H1 (cell line): ENCODE data around the gene SNRPD3. TPM values are rescaled to one million over a fixed set of nuclear protein-coding genes. Genes with fewer than 3 reads are reported as not detected.

Experiments used
- CTCF ChIA-PET: fragments of 300-600 bp; sonication (Branson Sonifier 250); formaldehyde crosslinking; loops from one replicate; lab custom pipeline; 2021; ENCODE audit not compliant: partially characterized antibody; lab: Charles Lee
- POLR2A ChIA-PET: fragments of 300-600 bp; sonication (Branson Sonifier 250); formaldehyde crosslinking; loops from one replicate; lab custom pipeline; 2021; ENCODE audit warnings: inconsistent platforms; ENCODE audit not compliant: partially characterized antibody; lab: Charles Lee
- DNase-seq, 2 experiments: peaks; one replicate each; pipeline versions ENCODE4 v3.0.0 to v3.0.0-alpha.2; 2010 to 2022; ENCODE audit warnings: low spot score in 2 of 2, low read depth in 1 of 2, mixed read lengths in 1 of 2
- FAIRE-seq: peaks from 2 replicates; lab custom pipeline; 2011; peaks lifted over from hg19 to GRCh38; lab: Jason Lieb, UNC
- H2AFZ ChIP-seq: 2 replicates; pipeline ENCODE4 v1.8.1; 2012; ENCODE audit warnings: low read length, inconsistent platforms
- H2AK5ac ChIP-seq: 2 replicates; pipeline ENCODE4 v1.6.1; 2013; ENCODE audit warnings: low read depth, low read length
- H2BK120ac ChIP-seq: replicated peaks from 2 replicates; pipeline ENCODE3; 2013; ENCODE audit warnings: low read depth, low read length, inconsistent platforms
- H2BK12ac ChIP-seq: 2 replicates; pipeline ENCODE4 v1.6.1; 2013; ENCODE audit warnings: low read depth, low read length
- H2BK15ac ChIP-seq: 2 replicates; pipeline ENCODE4 v1.6.1; 2013; ENCODE audit warnings: low read length
- H2BK20ac ChIP-seq: 2 replicates; pipeline ENCODE4 v1.6.1; 2013; ENCODE audit warnings: low read length
- H2BK5ac ChIP-seq: 2 replicates; pipeline ENCODE4 v1.6.1; 2013; ENCODE audit warnings: low read depth, low read length
- H3K14ac ChIP-seq: 2 replicates; pipeline ENCODE4 v1.6.1; 2013; ENCODE audit warnings: inconsistent platforms; ENCODE audit not compliant: insufficient read length
- H3K18ac ChIP-seq: 2 replicates; pipeline ENCODE4 v1.6.1; 2013; ENCODE audit warnings: low read length; ENCODE audit errors: extremely low read depth
- H3K23ac ChIP-seq: 2 replicates; pipeline ENCODE4 v1.6.1; 2013; ENCODE audit warnings: inconsistent platforms; ENCODE audit not compliant: insufficient read length
- H3K23me2 ChIP-seq: 2 replicates; pipeline ENCODE4 v1.6.1; 2013; ENCODE audit warnings: low read depth, low read length
- H3K27ac ChIP-seq: 2 replicates; pipeline ENCODE4 v1.6.1; 2011; ENCODE audit warnings: low read depth, low read length, inconsistent platforms
- H3K27me3 ChIP-seq, 4 experiments: replicated peaks in 1 of 4; 1 replicate in 1 of 4; 2 replicates in 3 of 4; pipeline versions ENCODE4 v1.6.1 to v1.8.1; 2011 to 2013; ENCODE audit warnings: low read length in 3 of 4, mild to moderate bottlenecking in 3 of 4, inconsistent platforms in 2 of 4, mixed read lengths in 2 of 4, moderate library complexity in 1 of 4; ENCODE audit not compliant: control insufficient read depth in 3 of 4, insufficient read depth in 3 of 4; ENCODE audit errors: extremely low read depth in 1 of 4
- H3K36me3 ChIP-seq, 4 experiments: 2 replicates each; pipeline versions ENCODE4 v1.6.1 to v1.8.1; 2011 to 2013; ENCODE audit warnings: mild to moderate bottlenecking in 4 of 4, low read length in 3 of 4, moderate library complexity in 2 of 4, control low read depth in 1 of 4, inconsistent platforms in 1 of 4; ENCODE audit not compliant: insufficient read depth in 4 of 4, control insufficient read depth in 2 of 4
- H3K4ac ChIP-seq: replicated peaks from 2 replicates; pipeline ENCODE3; 2013; ENCODE audit warnings: low read length, low read depth, mixed read lengths, inconsistent platforms; ENCODE audit not compliant: insufficient read length
- H3K4me1 ChIP-seq, 4 experiments: replicated peaks in 1 of 4; 1 replicate in 1 of 4; 2 replicates in 3 of 4; pipeline versions ENCODE4 v1.6.1 to v1.8.1; 2011 to 2013; ENCODE audit warnings: low read length in 3 of 4, inconsistent platforms in 2 of 4, mixed read lengths in 1 of 4; ENCODE audit not compliant: insufficient read depth in 4 of 4, control insufficient read depth in 3 of 4
- H3K4me2 ChIP-seq, 2 experiments: 2 replicates each; pipeline versions ENCODE4 v1.6.1 to v1.8.1; 2011 to 2013; ENCODE audit warnings: low read depth in 2 of 2, low read length in 2 of 2, control low read depth in 1 of 2, inconsistent platforms in 1 of 2, mild to moderate bottlenecking in 1 of 2; ENCODE audit not compliant: insufficient read depth in 1 of 2
- H3K4me3 ChIP-seq, 4 experiments: fragments of 200-600, 300-600 bp in 1 of 4; sonication (generic), shearing (Covaris generic), sonication (Bioruptor Twin) in 1 of 4; 2 replicates each; pipeline versions ENCODE4 v1.5.1 to v1.8.1; 2011 to 2016; ENCODE audit warnings: low read length in 4 of 4, low read depth in 3 of 4, control low read depth in 2 of 4, inconsistent platforms in 2 of 4, mild to moderate bottlenecking in 2 of 4, mixed read lengths in 1 of 4, moderate library complexity in 1 of 4; ENCODE audit not compliant: insufficient read depth in 2 of 4; ENCODE audit errors: extremely low read depth in 1 of 4
- H3K56ac ChIP-seq: replicated peaks from 2 replicates; pipeline ENCODE3; 2013; ENCODE audit warnings: low read depth, mild to moderate bottlenecking, mixed read lengths, low read length, inconsistent platforms; ENCODE audit not compliant: insufficient read length
- H3K79me1 ChIP-seq: 2 replicates; pipeline ENCODE4 v1.6.1; 2013; ENCODE audit warnings: low read depth, low read length, control low read depth
- H3K79me2 ChIP-seq, 2 experiments: 2 replicates each; pipeline versions ENCODE4 v1.6.1 to v1.8.1; 2012 to 2013; ENCODE audit warnings: low read length in 2 of 2, mild to moderate bottlenecking in 2 of 2, inconsistent platforms in 1 of 2; ENCODE audit not compliant: insufficient read depth in 2 of 2, control insufficient read depth in 1 of 2
- H3K9ac ChIP-seq, 4 experiments: replicated peaks in 1 of 4; 1 replicate in 1 of 4; 2 replicates in 3 of 4; pipeline versions ENCODE4 v1.6.1 to v1.8.1; 2011 to 2013; ENCODE audit warnings: low read depth in 3 of 4, low read length in 3 of 4, control low read depth in 2 of 4, mild to moderate bottlenecking in 2 of 4, moderate library complexity in 2 of 4, inconsistent platforms in 1 of 4; ENCODE audit errors: extremely low read depth in 1 of 4
- H3K9me3 ChIP-seq, 2 experiments: 2 replicates each; pipeline versions ENCODE4 v1.6.1 to v1.8.1; 2012 to 2013; ENCODE audit warnings: mild to moderate bottlenecking in 2 of 2, moderate library complexity in 2 of 2, control low read depth in 1 of 2, inconsistent platforms in 1 of 2, low read depth in 1 of 2, low read length in 1 of 2, mixed read lengths in 1 of 2; ENCODE audit not compliant: insufficient read depth in 2 of 2
- H4K20me1 ChIP-seq, 2 experiments: replicated peaks in 1 of 2; 2 replicates each; pipeline versions ENCODE3 to v1.8.1; 2011 to 2013; ENCODE audit warnings: inconsistent platforms in 2 of 2, low read length in 2 of 2, mild to moderate bottlenecking in 1 of 2; ENCODE audit not compliant: insufficient read depth in 2 of 2, control insufficient read depth in 1 of 2
- H4K5ac ChIP-seq: 2 replicates; pipeline ENCODE4 v1.6.1; 2013; ENCODE audit warnings: low read length, low read depth, mixed read lengths, inconsistent platforms; ENCODE audit not compliant: insufficient read length
- H4K8ac ChIP-seq: 2 replicates; pipeline ENCODE4 v1.8.0; 2013; ENCODE audit warnings: mild to moderate bottlenecking, moderate library complexity, low read length, inconsistent platforms; ENCODE audit not compliant: insufficient read depth; ENCODE audit errors: extremely low read depth
- H4K91ac ChIP-seq: replicated peaks from 2 replicates; pipeline ENCODE3; 2013; ENCODE audit warnings: low read length, mixed read lengths, inconsistent platforms; ENCODE audit not compliant: insufficient read length
- CEBPB ChIP-seq: IDR thresholded peaks from 2 replicates; pipeline ENCODE4 v1.6.1; 2012; ENCODE audit warnings: low read depth, low read length
- WGBS, 2 experiments: shearing (Covaris generic) in 1 of 2; methylation state at CpG; one replicate each; pipeline versions ENCODE4 v1.1.6 to v1.1.7; 2013 to 2015; ENCODE audit warnings: low lambda C conversion rate in 2 of 2, mixed read lengths in 2 of 2, inconsistent platforms in 1 of 2, low coverage in 1 of 2, missing lambda C conversion rate in 1 of 2; ENCODE audit not compliant: insufficient replicate concordance in 2 of 2, insufficient coverage in 1 of 2, insufficient read length in 1 of 2; ENCODE audit errors: extremely low coverage in 1 of 2, missing lambda C conversion rate in 1 of 2; 5-methylcytosine and 5-hydroxymethylcytosine counted together
- polyA plus RNA-seq, 7 experiments: library from polyadenylated mRNA; depleted of rRNA in 3 of 7; stranded (reverse) in 5 of 7; unstranded in 2 of 7; fragments of >200 nt in 5 of 7; fragments of 200-250 nt in 2 of 7; gene quantifications; 1 replicate in 5 of 7; 2 replicates in 1 of 7; 4 replicates in 1 of 7; pipeline versions ENCODE4 v1.2.1 to v1.2.3, GENCODE V29; 2011 to 2013; ENCODE audit warnings: missing spikeins in 2 of 7, mixed read lengths in 2 of 7
- total RNA-seq: library from RNA; stranded (reverse); fragmentation: NEBNext Ultra II Directional; extraction: Animal tissue kit (Norgen Biotek cat#: 25700); gene quantifications from 2 replicates; pipeline ENCODE4 v1.2.1, GENCODE V29; 2021

Gene SNRPD3
- total and polyA plus RNA-seq, 2 of the 8 experiments (the other 6 are each of a cell fraction or from before 2014, with no cell fraction given): 200 to 455 TPM

- no peak overlapping the region for H3K56ac ChIP-seq
- H3K79me1 ChIP-seq: no peaks in the 10 kb centered on the region
- H3K27ac ChIP-seq: no peak overlapping the region
- TF ChIP-seq CEBPB: no peak
- TF ChIP-seq, all 59 proteins: peak for 0
- no peak for FAIRE-seq
- Histone ChIP-seq H3K9ac (no peak overlapping the region), H3K9me3 (no peaks in the 10 kb centered on the region), H2AK5ac (no peak overlapping the region), H3K4me2 (no peak overlapping the region), H2BK12ac (no peak overlapping the region), H3K79me2 (no peaks in the 10 kb centered on the region), H2BK20ac (no peak overlapping the region), H3K4ac (no peak overlapping the region), H3K23me2 (no peaks in the 10 kb centered on the region; the same call in 1 of the 2 replicates), H4K5ac (no peak overlapping the region), H2BK120ac (no peak overlapping the region), H3K14ac (no peak overlapping the region), H4K20me1 (no peaks in the 10 kb centered on the region), H2AFZ (no peak overlapping the region), H2BK15ac (no peak overlapping the region), H3K4me3 (no peak overlapping the region), H3K23ac (no peak overlapping the region), H4K8ac (no peak overlapping the region), H3K27me3 (no peaks in the 10 kb centered on the region), H3K4me1 (peaks cover 0 to 6% (median 2%) of the 10 kb centered on the region in 4 experiments; a peak in 5 of 7 replicates), H3K36me3 (no peaks in the 10 kb centered on the region), H4K91ac (no peak overlapping the region), H2BK5ac (no peak overlapping the region), H3K18ac (no peak overlapping the region)
- CTCF ChIA-PET: interaction anchor here (0.8 to 7.4 kb wide), 6 partner anchors 10 to 96 kb away, joined by 3 to 48 read pairs (median 4); partner anchors contain the start of gene UPB1
- DNase-seq: no peak
- POLR2A ChIA-PET: interaction anchor here (0.9 to 1.0 kb wide), 2 partner anchors 36 to 95 kb away, joined by 3 read pairs; no protein-coding TSS in a partner anchor
- 88% methylated on average over 3 of the region's 3 CpGs; no CpG with 5 or more reads in 1 of the 2 experiments for WGBS, 2 experiments
Observed at GRCh38 chr22:24518228-24518627, 37.6 kb upstream of the SNRPD3 start.
